Pulmonary artery endothelial cell (primary cell): ENCODE results near the gene SPIN2A. TPM values are rescaled to one million over a fixed set of nuclear protein-coding genes. Genes with fewer than 3 reads are reported as not detected.
A peak's percentile ranks its signal among the peaks of the same experiment; 100 is the strongest.
"Not testable (repeated sequence)": the region's sequence is repeated elsewhere in the genome, so short reads cannot be mapped to it uniquely, and the experiment has no call there.

Experiments used
- DNase-seq: peaks from one replicate; pipeline ENCODE4 v3.0.0-alpha.2; 2011; ENCODE audit warnings: low read depth, low spot score
- total RNA-seq: library from RNA; depleted of rRNA; stranded (reverse); fragments of >200 nt; gene quantifications from 2 replicates; pipeline ENCODE4 v1.2.3, GENCODE V29; 2014

SPIN2A gene
- 0.20 and 0.21 TPM in 2 replicates for total RNA-seq

DNA sequence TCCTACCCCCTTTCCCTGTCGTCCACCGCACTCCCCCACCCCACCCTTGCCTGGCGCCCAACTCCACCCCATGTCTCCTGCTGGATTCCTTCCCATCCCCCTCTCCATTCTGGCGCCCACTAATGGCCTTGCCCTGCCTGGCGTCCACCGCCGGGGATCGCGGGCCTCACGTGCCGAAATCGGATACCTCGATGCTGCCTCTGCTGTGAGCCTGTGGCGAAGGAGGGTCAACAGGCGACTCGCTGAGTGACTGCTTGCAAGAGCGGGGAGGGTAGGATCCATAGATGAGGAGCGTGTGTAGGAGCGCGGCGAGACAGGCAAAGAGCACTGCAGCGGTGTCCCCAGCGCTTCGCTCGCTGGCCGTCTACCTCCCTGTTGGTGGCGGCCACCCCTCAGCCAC is at the start of gene SPIN2A:
Gene SPIN2A (minus strand): TSS at position 325 of the 400 bp plus-strand sequence. CDS start 800 bp downstream, outside the sequence.
- DNase-seq, result not testable (repeated sequence)

DNA sequence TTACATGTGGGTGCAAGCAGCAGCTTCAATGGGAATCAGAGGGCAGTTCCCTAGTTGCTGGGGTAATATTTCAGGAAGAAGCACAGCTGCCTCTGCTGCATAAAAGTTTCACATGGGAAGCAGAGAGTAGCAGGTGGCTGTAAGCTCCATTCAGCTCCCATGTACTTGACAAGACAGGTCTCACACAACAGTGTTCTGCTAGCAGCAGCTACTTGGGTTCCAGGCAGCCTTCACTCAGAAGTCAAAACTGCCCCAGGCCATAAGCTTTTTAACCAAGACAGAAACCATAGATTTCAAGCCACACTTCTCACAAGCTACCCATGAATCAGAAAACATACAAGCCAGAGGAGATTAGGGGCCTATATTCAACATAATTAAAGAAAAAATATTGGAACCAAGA is 41.4 kb upstream of the SPIN2A start:
- DNase-seq, result no peak

DNA sequence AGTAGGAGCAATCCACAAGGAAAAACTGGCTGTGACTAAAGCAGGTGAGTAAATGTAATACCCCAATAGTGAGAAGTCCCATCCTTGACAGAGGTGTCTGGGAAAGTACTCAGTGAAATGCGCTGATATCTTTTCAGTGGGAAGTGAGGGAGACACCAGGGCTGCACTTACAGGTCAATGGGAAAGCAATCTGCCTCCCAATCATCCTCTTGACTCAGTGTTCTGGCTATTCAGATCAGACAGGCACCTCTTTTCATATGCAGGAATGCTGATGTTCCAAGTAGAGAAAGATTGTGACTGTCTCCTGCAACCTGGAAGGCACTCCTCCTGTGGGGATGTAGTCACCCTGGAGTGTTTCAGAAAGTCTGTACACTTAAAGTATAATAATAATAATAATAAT is 39.9 kb upstream of the SPIN2A start:
- DNase-seq, result no peak

DNA sequence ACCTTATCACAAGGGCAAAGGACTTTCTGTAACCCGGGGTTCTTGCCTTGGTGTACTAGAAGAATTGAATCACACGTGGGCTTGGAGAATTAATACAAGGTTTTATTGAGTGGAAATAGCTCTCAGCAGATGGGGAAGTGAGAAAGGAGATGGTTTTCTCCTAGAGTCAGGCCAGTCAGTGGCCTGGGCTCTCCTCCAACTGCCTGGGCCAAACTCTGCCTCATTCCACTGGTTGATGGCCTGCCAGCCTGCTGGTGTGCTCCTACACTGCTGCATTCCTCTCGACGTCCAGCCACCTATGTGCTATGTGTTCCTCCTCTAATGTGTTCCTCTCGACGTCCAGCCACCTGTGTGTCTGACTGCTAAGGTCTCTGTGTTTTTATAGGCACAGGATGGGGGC is 35.3 kb upstream of the SPIN2A start:
- no peak for DNase-seq

DNA sequence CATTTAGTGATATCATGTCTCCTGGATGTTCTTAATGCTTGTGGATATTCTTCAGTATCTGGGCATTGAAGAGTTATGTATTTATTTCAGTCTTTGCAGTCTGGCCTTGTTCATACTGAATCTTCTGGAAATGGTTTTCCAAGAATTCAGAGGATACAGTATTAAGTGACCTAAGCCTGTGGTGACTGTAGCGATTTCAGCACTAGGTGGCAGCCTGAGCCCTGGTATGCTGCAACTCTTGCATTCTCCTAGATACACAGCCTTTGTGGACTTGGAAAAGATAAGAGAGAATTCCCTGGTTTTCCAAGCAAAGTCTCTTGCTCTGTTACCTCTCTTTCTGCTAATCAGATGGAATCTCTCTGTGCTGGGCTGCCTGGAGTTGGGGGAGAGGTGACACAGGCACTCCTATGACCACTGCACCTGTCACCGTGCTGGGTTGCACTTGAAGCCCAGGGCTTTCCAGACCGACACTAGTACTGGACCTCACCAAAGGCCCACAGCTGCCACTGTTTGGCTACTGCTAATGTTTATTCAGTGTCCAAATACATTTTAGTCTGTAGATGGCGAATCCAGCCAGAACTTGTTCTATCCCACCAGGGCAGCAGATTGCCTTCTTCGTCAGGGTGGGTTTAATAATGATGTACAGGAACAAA is 19.3 kb upstream of the SPIN2A start:
- DNase-seq, result peak; percentile 7

DNA sequence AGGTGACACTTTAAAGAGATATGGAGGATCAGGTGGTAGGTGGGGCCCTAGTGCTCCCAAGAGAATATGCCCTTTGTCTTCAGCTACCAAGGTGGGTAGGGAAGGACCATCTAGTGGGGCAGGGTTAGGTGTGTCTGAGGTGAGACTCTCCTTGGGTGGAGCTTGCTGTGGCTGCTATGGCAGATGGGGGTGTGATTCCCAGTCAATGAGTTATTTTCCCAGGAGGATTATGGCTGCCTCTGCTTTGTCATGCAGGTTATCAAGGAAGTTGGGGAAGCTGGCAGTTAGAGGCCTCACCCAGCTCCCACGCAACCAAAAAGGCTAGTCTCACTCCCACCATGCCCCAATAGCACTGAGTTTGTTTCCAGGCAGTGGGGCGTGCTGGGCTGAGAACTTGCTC is 18.0 kb upstream of the SPIN2A start:
- no peak for DNase-seq

DNA sequence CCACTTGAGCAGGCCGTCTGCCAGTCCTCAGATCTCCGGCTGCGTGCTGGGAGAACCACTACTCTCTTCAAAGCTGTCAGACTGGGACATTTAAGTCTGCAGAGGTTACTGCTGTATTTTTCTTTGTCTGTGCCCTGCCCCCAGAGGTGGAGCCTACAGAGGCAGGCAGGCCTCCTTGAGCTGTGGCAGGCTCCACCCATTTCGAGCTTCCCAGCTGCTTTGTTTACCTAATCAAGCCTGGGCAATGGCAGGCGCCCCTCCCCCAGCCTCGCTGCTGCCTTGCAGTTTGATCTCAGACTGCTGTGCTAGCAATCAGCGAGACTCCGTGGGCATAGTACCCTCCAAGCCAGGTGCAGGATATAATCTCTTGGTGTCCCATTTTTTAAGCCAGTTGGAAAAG is 15.0 kb upstream of the SPIN2A start:
- not testable (repeated sequence) for DNase-seq

DNA sequence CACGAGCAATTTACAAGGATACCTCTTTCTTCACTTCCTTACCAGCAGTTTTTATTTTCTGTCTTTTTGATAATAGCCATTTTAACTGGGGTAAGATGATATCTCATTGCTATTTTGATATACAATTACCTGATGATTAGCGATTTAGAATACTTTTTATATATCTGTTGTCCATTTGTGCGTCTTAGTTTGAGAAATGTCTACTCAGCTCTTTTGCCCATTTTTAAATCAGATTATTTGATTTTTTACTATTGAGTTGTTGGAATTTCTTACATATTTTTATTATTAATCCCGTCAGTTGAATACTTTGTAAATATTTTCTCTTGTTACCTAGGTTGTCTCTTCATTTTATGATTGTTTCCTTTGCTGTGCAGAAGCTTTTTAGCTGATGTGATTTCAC is 1.5 kb upstream of the SPIN2A start:
- no peak for DNase-seq

DNA sequence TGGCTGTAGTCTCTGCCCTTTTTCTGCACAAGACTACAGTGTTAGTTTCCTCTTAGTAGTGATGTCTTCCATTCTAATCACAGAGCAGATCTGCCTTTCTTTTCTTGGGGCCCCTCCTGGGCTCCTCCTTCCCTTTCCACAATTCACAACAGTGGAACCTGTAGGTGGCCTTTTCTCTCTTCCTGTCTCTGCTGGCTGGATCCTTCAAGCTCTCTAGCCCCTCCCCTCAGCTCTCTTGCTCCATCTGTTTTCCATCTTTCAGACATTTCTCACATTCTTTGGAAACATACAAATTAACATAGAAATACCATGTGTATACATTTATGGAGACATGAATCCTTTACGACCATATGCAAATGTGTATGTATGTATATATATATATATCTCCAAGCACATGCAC is 304 bp upstream of the SPIN2A start:
- DNase-seq, result no peak

DNA sequence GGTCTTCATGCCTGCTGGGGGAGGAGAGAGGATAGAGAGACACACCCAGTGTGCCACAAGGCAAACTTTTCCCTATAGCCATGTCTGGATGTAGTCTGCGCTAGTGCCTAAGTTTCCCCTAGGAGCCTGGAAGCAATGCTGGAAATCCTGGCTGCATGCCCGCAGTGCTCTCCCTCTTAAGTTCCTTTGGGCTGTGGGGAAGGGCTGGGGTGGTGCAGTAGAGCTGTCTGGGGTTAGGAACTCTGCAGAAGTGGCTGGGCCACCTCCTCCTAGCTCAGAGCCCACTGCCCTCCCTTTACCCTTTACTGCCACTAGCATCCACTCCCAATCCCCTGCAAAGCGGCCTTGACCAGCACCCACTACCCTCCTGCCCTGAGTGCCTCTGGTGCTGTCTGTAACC is 608 bp downstream of the SPIN2A start:
- DNase-seq, result not testable (repeated sequence)

DNA sequence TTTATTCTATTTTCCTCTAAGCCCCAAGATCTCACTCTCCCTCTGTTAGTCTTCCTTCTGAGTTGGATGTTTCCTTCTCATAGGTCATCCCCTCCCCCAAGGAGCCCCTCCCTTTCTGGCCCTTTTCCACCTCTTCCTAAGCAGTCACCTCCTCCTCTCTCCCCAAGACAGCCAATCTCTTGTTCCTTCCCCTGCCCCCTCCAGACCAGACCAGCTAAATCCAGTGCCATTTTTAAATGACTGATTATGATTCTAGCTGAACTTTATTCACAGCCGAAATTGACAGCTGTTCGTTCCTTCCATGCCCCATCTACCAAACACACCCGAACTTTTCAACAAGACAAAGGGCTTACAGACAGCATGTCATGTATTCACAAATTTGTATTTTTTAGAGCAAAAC is 1.9 kb downstream of the SPIN2A start:
- no peak for DNase-seq

DNA sequence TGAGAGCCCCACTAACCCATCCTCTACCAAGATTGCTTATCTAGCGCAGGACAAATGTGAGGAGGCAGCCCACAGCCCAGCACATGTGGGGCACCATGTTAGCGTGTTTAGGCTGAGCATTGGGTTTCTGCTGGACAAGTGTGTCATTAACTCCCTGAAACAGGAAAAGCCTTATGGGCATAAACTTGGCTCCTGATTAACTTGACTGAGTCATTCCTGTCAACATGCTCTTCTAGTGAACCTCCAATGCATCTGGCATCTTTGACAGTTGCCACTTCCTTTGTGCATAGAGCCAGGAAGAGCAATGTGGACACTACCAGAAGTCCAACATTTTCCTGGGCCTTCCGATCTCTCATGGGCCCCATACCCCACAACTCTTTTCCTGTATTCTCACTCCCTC is 2.5 kb downstream of the SPIN2A start:
- no peak for DNase-seq

DNA sequence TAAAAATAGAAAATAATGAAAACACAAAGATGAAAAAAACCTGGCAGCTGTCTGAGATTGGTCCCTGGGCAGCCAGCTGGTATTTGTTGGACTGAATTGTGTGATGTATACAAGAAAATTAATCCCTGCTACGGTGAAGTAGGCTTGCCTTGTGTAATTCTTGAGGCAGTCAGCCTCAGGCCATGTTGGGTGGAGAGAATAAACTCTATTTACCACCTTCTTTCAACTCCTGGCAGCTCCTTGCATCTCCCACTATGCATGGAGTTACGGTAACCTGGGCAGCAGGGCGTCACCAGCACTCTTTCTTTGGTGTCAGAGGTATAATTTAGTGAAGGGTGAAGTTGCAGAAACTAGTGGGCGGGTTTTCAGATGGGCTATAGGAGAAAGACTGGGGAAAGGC is 3.5 kb downstream of the SPIN2A start:
- no peak for DNase-seq

DNA sequence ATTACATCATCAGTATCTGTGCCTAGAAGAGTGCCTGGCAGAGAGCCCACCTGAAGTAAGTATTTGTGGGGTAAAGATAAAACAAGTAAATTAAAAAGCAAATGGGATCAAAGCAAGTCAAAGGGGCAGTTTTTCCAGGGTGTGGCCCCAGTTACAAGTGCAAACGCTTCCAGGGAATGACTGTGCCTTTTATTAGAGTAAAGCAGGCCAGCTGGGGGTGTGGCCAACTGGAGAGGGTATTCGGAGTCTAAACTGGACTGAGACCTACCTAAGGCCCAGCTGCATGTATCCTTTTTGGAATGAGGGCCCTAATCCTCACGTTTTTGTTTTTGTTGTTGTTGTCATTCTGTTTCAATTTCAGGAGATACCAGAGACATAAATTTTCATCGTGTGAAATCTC is 3.9 kb downstream of the SPIN2A start:
- not testable (repeated sequence) for DNase-seq

DNA sequence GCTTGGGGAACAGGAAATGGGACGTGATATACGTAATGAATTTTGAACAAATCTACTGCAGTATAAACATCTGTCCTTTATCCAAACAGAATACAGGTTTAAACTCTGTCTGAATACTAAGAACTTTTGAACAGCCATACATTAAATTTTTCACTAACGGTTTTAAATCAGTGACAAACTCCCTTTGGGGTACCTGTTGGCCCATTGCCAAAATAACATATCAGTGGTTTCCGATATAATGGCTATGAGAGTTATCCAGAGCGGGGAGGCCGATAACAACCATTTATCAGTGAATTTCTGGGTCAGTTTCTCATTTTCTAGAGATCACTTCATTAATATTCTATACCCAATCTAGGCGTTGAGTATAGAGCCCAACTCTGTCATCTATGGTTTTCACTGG is 5.2 kb downstream of the SPIN2A start:
- DNase-seq, result no peak

DNA sequence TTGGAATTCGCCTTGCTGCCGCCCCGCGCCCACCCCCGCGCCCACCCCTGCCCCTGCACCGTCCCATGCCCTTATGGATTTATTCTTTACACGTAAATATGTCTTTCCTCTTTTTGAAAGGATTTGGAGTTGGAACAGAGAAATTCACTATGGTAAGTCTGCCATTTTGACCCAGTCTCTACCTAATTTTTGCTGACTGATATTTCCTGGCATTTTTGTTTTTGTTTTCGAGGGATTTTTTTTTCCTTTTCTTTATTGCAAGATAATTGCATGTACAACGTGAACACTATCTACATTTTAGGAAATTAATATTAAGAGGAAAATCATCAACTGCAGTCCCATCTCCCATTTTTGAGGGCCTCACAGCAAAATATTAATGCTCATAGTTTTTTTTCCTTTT is 15.4 kb downstream of the SPIN2A start:
- DNase-seq, result no peak

DNA sequence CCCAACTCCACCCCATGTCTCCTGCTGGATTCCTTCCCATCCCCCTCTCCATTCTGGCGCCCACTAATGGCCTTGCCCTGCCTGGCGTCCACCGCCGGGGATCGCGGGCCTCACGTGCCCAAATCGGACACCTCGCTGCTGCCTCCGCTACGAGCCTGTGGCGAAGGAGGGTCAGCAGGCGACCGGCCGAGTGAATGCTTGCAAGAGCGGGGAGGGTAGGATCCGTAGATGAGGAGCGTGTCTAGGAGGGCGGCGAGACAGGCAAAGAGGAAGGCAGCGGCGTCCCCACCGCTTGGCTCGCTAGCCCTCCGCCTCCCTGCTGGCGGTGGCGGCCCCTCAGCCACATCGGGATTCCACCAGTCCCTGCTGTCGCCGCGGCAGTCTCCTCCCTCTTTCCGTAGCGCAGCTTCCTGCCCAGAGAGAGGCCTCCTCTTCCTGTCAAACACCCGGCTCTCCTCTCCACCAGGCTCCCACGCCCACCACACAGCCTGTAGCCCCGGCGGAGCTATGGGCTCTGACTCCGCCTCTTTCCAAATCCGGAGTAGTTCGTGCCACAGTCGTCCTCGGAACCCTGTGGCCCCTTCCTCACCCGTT is 15.9 kb downstream of the SPIN2A start, which contains the start of gene SPIN2B:
Gene SPIN2B (minus strand): TSS at position 387 of the 594 bp plus-strand sequence.
- peak; percentile 44 for DNase-seq

DNA sequence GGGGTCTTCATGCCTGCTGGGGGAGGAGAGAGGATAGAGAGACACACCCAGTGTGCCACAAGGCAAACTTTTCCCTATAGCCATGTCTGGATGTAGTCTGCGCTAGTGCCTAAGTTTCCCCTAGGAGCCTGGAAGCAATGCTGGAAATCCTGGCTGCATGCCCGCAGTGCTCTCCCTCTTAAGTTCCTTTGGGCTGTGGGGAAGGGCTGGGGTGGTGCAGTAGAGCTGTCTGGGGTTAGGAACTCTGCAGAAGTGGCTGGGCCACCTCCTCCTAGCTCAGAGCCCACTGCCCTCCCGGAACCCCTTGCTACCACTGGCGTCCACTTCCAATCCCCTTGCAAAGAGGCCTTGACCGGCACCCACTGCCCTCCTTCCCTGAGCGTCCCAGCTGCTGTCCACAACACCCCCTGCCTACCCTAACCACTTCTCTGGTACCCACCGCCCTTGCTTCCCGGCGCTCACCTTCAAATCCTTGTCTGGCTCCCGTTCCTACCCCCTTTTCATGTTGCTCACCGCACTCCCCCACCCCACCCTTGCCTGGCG is 16.5 kb downstream of the SPIN2A start:
- not testable (repeated sequence) for DNase-seq

DNA sequence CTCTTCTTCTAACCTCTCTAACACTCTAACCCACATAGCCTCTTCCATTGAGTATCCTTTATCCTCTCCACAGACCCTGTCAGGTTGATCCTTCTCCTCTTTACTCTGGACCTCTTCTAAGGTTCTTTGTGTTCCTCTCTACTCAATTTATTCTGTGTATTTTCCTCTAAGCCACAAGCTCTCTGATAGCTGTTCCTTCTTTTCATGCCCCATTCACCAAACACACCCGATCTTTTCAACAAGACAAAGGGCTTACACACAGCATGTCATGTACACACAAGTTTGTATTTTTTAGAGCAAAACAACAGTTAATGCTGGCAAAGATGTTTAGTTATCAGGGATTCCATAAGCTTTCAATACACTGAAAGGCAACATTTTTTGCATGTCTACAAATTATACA is 17.8 kb downstream of the SPIN2A start:
- no peak for DNase-seq

DNA sequence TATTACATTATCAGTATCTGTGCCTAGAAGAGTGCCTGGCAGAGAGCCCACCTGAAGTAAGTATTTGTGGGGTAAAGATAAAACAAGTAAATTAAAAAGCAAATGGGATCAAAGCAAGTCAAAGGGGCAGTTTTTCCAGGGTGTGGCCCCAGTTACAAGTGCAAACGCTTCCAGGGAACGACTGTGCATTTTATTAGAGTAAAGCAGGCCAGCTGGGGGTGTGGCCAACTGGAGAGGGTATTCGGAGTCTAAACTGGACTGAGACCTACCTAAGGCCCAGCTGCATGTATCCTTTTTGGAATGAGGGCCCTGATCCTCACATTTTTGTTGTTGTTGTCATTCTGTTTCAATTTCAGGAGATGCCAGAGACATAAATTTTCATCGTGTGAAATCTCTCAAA is 19.6 kb downstream of the SPIN2A start:
- DNase-seq, result not testable (repeated sequence)

DNA sequence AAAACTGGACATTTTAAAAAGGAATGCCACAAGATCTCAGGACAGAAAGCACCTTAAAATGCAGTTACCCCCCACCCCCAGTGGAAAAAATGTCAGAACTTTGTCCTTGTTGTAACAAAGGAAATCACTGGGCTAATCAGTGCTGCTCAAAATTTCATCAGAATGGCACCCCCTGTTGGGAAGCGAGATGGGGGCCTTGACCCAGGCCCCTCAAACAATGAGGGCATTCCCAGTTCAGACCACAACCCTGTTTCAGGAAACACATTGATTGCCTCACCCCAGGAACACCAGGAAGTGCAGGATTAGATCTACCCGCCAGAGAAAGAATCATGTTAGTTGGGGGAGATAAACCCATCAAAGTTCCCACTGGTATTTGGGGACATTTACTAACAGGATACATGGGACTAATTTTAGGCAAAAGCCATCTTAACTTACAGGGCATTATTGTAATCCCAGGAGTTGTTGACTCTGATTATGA is 32.2 kb downstream of the SPIN2A start:
- no peak for DNase-seq

DNA sequence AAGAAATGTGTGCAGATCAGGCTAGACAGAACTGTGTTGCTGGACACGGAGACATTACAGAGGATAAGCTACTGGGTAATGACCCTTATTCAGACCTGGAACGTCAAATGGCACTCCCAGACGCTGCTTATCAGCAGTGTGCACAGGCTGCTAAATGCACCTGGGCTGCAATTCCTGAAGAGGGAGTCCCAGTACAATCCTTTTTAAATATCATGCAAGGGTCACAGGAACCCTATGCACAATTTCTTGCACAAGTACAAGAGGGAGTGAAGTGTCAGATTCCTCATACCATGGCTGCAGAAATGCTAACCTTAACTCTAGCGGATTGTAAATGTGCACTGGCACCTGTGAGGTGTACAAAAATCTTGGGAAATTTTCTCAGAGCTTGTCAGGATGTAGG is 32.8 kb downstream of the SPIN2A start:
- no peak for DNase-seq

DNA sequence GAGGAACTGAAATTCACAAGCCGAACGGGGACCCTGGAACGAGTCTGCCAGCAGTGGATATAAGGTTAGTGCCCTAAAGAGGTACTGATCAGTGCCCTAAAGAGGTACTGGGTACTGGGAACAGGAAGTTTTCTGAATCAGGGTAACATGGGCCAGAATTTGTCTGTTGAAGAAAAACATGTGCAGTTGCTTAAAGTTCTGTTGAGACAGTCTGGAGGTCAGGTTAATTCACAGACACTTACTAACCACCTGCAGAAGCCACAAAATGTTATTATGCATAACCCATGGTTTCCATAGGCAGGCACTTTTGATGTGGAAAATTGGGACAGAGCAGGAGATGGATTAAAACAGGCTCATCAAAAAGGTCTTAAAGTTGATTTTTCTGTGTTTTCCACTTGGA is 33.7 kb downstream of the SPIN2A start:
- no peak for DNase-seq
